ENCODE results near the gene PCDHB1.

- TF ChIP-seq CTCF (IDR thresholded peaks at IDR 0.05; ENCODE audit: low read depth, low read length, missing input control) (no peak), SP1 (IDR thresholded peaks at IDR 0.05) (no peak), ATF3 (IDR thresholded peaks at IDR 0.05) (no peak), YY1 (IDR thresholded peaks at IDR 0.05) (no peak), REST (IDR thresholded peaks at IDR 0.05) (no peak), NR2F2 (IDR thresholded peaks at IDR 0.05) (no peak), RAD21 (IDR thresholded peaks at IDR 0.05) (no peak), GABPA (IDR thresholded peaks at IDR 0.05 in 1 of 2, conservative IDR thresholded peaks at IDR 0.05 in 1 of 2) (no peak), JUND (IDR thresholded peaks at IDR 0.05) (no peak)
Observed at GRCh38 chr5:141031006-141031405, 20.2 kb upstream of the PCDHB1 start.
